GM06990 (cell line): ENCODE measurements around the gene IFNAR1.

Source experiments
- DNase-seq: peaks from one replicate; pipeline ENCODE4 v3.0.0-alpha.2; 2011; ENCODE audit not compliant: insufficient read length; ENCODE audit errors: extremely low read depth
- H3K27me3 ChIP-seq: replicated peaks from 2 replicates; pipeline ENCODE4 v1.6.0; 2011; ENCODE audit warnings: low read length; ENCODE audit not compliant: control insufficient read depth, insufficient read depth
- H3K36me3 ChIP-seq: 2 replicates; pipeline ENCODE4 v1.5.1; 2011; ENCODE audit warnings: low read length; ENCODE audit not compliant: control insufficient read depth, insufficient read depth
- H3K4me3 ChIP-seq: replicated peaks from 2 replicates; pipeline ENCODE4 v1.5.1; 2011; ENCODE audit warnings: low read depth, mild to moderate bottlenecking, control low read depth, low read length
- TF ChIP-seq, protein P1 (sequence below): IDR thresholded peaks from 2 replicates; pipeline ENCODE4 v1.5.1; 2011; ENCODE audit warnings: low read length, control low read depth, mild to moderate bottlenecking, inconsistent platforms; ENCODE audit not compliant: insufficient read depth, poor library complexity, severe bottlenecking

IFNAR1 gene

DNA sequence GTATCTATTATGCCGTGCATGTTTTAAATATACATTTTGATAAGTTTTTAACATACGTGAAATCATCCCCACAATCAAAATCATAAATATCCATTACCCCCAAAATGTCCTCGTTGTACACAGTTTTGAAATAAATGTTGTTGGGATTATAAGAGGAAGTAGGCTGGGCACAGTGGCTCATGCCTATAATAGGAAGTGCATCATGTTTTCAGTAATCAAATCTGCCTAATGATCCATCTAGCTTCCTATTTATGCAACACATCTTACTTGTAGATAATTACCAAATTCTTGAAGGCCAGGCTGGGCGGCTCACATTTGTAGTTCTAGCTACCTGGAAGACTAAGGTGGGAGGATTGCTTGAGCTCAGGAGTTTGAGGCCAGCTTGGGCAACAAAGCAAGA is 63.4 kb downstream of the IFNAR1 start:
- TF ChIP-seq, protein P1, sequence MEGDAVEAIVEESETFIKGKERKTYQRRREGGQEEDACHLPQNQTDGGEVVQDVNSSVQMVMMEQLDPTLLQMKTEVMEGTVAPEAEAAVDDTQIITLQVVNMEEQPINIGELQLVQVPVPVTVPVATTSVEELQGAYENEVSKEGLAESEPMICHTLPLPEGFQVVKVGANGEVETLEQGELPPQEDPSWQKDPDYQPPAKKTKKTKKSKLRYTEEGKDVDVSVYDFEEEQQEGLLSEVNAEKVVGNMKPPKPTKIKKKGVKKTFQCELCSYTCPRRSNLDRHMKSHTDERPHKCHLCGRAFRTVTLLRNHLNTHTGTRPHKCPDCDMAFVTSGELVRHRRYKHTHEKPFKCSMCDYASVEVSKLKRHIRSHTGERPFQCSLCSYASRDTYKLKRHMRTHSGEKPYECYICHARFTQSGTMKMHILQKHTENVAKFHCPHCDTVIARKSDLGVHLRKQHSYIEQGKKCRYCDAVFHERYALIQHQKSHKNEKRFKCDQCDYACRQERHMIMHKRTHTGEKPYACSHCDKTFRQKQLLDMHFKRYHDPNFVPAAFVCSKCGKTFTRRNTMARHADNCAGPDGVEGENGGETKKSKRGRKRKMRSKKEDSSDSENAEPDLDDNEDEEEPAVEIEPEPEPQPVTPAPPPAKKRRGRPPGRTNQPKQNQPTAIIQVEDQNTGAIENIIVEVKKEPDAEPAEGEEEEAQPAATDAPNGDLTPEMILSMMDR, result no peak
- H3K27me3 ChIP-seq, result no peaks in the 10 kb centered on the region
- H3K36me3 ChIP-seq, result no peaks in the 10 kb centered on the region
- no peak overlapping the region for H3K4me3 ChIP-seq
- no peak for DNase-seq

DNA sequence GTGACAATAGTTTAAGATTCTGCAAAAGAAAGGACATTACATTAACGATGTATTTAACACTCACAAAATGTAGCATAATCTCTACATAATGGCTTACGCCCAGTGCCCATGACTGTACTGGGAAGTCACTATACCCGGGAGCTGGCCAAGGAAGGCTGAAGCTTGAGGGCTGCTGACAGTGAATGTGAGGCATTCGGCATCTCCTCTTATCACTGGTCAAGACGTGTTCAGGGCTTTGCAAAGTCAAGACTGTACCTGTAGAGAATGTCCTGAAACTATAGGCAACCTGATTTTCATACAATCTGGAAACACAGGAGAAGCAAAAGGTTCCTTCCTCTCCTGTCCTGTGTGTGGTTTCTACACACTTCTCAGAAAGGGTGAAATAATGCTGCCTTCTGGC is 65.7 kb downstream of the IFNAR1 start:
- Histone ChIP-seq H3K4me3 (no peak overlapping the region), H3K36me3 (no peaks in the 10 kb centered on the region), H3K27me3 (no peaks in the 10 kb centered on the region)
- DNase-seq, result no peak
- TF ChIP-seq, protein P1, result no peak

DNA sequence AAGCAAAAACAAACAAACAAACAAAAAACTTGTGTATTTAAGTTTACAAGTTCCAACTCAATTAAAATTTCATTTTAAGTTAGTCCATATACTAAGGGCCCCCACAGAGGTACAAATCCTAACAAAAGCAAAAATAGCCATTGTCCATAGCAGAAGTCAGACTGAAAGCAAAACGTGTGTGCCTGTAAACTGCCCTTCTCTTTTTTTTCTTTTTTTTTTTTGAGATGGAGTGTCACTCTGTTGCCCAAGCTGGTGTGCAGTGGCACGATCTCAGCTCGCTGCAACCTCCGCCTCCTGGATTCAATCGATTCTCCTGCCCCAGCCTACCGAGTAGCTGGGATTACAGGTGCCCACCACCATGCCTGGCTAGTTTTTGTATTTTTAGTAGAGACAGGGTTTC is 66.9 kb downstream of the IFNAR1 start:
- Histone ChIP-seq H3K4me3 (no peak overlapping the region), H3K27me3 (no peaks in the 10 kb centered on the region), H3K36me3 (no peaks in the 10 kb centered on the region)
- DNase-seq, result no peak
- TF ChIP-seq, protein P1, result no peak

DNA sequence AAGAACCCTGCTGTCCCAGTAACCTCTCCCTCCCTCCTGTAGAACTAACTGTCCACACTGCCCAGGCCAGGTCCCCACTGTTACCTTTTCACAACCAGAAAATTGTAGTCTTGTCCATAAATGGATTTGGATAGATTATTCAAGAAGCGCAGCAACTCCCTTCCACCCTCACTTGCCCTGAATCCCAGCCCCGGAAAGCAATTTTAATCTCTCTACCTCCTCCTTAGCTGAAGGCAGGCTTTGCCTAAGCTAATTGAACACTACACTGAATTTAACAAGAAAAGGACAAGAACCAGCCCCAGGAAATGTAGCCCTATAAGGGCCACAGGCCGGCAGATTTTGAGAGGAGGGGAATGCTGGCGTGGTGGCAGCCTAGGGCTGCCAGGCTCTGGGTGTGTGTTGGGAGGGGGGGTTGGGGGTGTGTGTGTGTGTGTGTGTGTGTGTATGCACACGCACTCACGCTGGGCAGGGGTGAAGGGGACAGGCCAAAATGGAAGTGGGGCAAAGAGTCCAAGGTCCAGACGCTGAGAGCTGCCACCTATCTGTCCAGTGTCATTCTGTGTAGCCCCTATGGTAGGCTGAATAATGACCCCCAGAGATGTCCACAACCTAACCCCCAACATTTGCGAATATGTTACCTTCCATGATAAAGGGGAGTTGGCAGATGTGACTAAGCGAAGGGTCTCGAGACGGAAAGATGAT is 67.7 kb downstream of the IFNAR1 start:
- Histone ChIP-seq H3K27me3 (no peaks in the 10 kb centered on the region), H3K36me3 (no peaks in the 10 kb centered on the region), H3K4me3 (no peak overlapping the region)
- no peak for DNase-seq
- TF ChIP-seq, protein P1, result no peak

DNA sequence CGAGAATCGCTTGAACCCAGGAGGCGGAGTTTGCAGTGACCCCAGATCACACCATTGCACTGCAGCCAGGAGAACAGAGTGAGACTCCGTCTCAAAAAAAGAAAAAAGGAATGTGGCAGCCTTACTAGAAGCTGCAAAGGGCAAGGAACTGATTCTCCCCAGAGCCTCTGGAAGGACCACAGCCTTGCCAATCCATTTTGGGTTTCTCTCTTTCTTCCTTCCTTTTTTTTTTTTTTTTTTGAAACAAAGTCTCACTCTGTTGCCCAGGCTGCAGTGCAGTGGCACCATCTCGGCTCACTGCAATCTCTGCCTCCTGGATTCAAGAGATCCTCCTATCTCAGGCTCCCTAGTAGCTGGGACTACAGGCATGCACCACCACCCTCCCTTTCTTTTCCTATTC is 68.6 kb downstream of the IFNAR1 start:
- no peaks in the 10 kb centered on the region for H3K27me3 ChIP-seq
- H3K36me3 ChIP-seq, result no peaks in the 10 kb centered on the region
- no peak overlapping the region for H3K4me3 ChIP-seq
- TF ChIP-seq, protein P1, result no peak
- no peak for DNase-seq

DNA sequence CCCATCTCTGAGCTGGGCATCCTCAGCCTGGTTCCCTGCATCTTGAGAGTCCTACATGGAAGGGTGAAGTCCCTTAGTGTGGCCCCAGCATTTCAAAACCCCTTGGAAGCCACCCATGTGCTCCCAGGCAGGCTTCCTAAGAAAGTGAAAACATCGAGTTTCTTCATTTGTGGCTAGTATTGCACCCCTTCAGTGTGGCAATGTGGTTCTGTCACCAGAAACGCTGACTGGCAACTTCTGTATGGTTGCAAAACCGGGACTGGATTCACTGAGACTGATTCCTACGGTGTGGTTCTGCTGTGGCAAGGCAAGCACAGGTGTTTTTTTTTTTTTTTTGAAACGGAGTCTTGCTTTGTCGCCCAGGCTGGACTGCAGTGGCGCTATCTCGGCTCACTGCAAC is 69.5 kb downstream of the IFNAR1 start:
- H3K27me3 ChIP-seq, result no peaks in the 10 kb centered on the region
- H3K4me3 ChIP-seq, result no peak overlapping the region
- H3K36me3 ChIP-seq, result no peaks in the 10 kb centered on the region
- TF ChIP-seq, protein P1, result no peak
- DNase-seq, result no peak
